Suprapubic skin (tissue), 4 donors: ENCODE results near the gene SPATS2.

ENCODE experiments used
- EP300 ChIP-seq: sonication (generic); formaldehyde crosslinking; IDR thresholded peaks from one replicate; pipeline ENCODE4 v1.6.1; 2017; ENCODE audit warnings: antibody characterized with exemption
- POLR2A ChIP-seq, 2 donors: fragments of 450-650 bp; IDR thresholded peaks; one replicate each; pipeline ENCODE4 v1.6.1; 2017; ENCODE audit warnings: antibody characterized with exemption in 2 of 2, mild to moderate bottlenecking in 2 of 2, moderate library complexity in 2 of 2
- POLR2AphosphoS5 ChIP-seq, 3 donors: sonication (generic); formaldehyde crosslinking; IDR thresholded peaks; one replicate each; pipeline ENCODE4 v1.6.1; 2017; ENCODE audit warnings: antibody characterized with exemption in 3 of 3
- TF ChIP-seq, protein P1 (sequence below), 2 donors: fragments of 200-600 bp in 1 of 2; fragments of 450-650 bp in 1 of 2; sonication (generic) in 1 of 2; IDR thresholded peaks; one replicate each; pipeline ENCODE4 v1.5.1; 2016 to 2019; ENCODE audit warnings: antibody characterized with exemption in 2 of 2, mild to moderate bottlenecking in 1 of 2, moderate library complexity in 1 of 2

DNA sequence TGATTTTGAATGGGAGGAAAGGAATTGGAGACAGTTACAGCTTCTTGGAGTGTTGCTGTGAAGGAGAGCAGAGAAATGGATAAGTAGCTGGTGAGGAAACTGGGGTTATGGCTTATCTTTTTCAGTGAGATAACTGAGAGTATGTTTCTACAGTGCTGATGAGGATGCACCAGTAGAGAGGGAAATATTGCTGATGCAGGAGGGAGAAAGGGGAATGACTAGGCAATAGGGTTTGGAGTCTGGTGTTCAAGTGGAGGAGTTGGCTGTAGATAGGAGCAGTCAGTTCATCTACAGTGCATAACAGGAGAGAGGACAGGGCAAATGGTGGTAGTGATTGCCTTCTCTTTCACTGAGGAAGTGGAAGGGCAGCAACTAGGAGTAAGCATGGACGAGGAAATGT is 33.0 kb downstream of the SPATS2 start:
- TF ChIP-seq, protein P1, sequence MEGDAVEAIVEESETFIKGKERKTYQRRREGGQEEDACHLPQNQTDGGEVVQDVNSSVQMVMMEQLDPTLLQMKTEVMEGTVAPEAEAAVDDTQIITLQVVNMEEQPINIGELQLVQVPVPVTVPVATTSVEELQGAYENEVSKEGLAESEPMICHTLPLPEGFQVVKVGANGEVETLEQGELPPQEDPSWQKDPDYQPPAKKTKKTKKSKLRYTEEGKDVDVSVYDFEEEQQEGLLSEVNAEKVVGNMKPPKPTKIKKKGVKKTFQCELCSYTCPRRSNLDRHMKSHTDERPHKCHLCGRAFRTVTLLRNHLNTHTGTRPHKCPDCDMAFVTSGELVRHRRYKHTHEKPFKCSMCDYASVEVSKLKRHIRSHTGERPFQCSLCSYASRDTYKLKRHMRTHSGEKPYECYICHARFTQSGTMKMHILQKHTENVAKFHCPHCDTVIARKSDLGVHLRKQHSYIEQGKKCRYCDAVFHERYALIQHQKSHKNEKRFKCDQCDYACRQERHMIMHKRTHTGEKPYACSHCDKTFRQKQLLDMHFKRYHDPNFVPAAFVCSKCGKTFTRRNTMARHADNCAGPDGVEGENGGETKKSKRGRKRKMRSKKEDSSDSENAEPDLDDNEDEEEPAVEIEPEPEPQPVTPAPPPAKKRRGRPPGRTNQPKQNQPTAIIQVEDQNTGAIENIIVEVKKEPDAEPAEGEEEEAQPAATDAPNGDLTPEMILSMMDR (IDR thresholded peaks at IDR 0.05): no peak
- no peak for TF ChIP-seq POLR2A (IDR thresholded peaks at IDR 0.05)
- TF ChIP-seq EP300: no peak
- TF ChIP-seq POLR2AphosphoS5 (IDR thresholded peaks at IDR 0.05): no peak
